Measurements from ENCODE around the gene SDK1.

DNA sequence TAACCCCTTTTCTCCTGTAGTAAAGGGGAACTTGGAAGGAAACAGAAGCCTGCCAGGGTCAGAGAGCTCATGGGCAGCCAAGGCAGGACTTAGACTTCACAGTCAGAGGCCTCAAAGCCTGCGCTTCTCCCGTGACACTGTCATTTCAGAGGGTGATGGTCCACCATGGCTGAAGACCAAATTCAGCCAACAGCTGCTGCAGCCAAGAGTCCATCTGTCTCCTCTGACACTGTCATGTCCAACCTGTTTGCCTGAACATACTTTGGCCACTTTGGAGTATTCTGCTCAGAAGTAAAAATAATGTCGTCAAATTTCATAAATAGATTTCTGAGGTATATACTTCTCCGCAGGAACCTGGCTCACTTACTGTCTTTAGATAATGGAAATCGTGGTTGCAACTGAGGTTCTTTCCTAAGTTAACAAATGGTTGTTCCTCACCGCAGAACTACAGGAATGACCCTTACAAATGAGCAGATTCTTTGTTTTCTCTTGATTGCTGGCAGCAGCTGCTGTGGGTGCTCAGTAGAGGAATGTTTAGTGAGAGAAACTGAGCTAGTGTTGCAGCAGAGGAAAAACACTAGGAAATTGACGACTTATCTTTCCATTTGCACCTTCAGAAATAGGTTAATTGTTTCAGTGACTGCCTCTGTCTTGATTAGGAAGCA lies 626.5 kb downstream of the SDK1 start:
- TF ChIP-seq, protein P1, sequence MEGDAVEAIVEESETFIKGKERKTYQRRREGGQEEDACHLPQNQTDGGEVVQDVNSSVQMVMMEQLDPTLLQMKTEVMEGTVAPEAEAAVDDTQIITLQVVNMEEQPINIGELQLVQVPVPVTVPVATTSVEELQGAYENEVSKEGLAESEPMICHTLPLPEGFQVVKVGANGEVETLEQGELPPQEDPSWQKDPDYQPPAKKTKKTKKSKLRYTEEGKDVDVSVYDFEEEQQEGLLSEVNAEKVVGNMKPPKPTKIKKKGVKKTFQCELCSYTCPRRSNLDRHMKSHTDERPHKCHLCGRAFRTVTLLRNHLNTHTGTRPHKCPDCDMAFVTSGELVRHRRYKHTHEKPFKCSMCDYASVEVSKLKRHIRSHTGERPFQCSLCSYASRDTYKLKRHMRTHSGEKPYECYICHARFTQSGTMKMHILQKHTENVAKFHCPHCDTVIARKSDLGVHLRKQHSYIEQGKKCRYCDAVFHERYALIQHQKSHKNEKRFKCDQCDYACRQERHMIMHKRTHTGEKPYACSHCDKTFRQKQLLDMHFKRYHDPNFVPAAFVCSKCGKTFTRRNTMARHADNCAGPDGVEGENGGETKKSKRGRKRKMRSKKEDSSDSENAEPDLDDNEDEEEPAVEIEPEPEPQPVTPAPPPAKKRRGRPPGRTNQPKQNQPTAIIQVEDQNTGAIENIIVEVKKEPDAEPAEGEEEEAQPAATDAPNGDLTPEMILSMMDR (IDR thresholded peaks at IDR 0.05): no peak
- TF ChIP-seq POLR2A (IDR thresholded peaks at IDR 0.05): no peak
